Measurements from ENCODE around the gene EIF4E.

The EIF4E gene

GRCh38 chr4:98928505-98929340, at the start of gene EIF4E:
TSS of gene EIF4E (minus strand) at chr4:98929133. CDS start at chr4:98929112, 21 bp downstream.
- DNase-seq (ENCODE audit: low read depth): peak; percentile 99
- peak within 1 kb of the TSS; percentile 98 for H3K4me3 ChIP-seq (ENCODE audit: low read length)
- TF ChIP-seq CTCF (conservative IDR thresholded peaks at IDR 0.05; ENCODE audit: low read length): 0 out of 2 replicates have a peak, but pooled peaks have one; percentile 14

GRCh38 chr4:98977557-98977956, 48.6 kb upstream of the EIF4E start:
- no peak overlapping the region for H3K4me3 ChIP-seq (ENCODE audit: low read length)
- no peak for TF ChIP-seq CTCF (conservative IDR thresholded peaks at IDR 0.05; ENCODE audit: low read length)
- DNase-seq (ENCODE audit: low read depth): no peak

GRCh38 chr4:98976716-98977115, 47.8 kb upstream of the EIF4E start:
- H3K4me3 ChIP-seq (ENCODE audit: low read length): no peak overlapping the region
- no peak for DNase-seq (ENCODE audit: low read depth)
- no peak for TF ChIP-seq CTCF (conservative IDR thresholded peaks at IDR 0.05; ENCODE audit: low read length)

GRCh38 chr4:98969878-98970785, 41.2 kb upstream of the EIF4E start:
- DNase-seq (ENCODE audit: low read depth): no peak

GRCh38 chr4:98967786-98968329, 38.9 kb upstream of the EIF4E start:
- TF ChIP-seq CTCF (conservative IDR thresholded peaks at IDR 0.05; ENCODE audit: low read length): no peak
- no peak for DNase-seq (ENCODE audit: low read depth)
- H3K4me3 ChIP-seq (ENCODE audit: low read length): no peak overlapping the region

More at GRCh38 chr4:98969878-98970785, 41.2 kb upstream of the EIF4E start:
- H3K4me3 ChIP-seq (ENCODE audit: low read length): no peak overlapping the region
- TF ChIP-seq CTCF (conservative IDR thresholded peaks at IDR 0.05; ENCODE audit: low read length): no peak

- DNase-seq (ENCODE audit: low read depth): no peak
- no peak overlapping the region for H3K4me3 ChIP-seq (ENCODE audit: low read length)
- TF ChIP-seq CTCF (conservative IDR thresholded peaks at IDR 0.05; ENCODE audit: low read length): no peak
These were observed 38.0 kb upstream of the EIF4E start for GRCh38 chr4:98966926-98967325.

Measured in AG10803 (cell line).